Sciatic nerve (tissue), 2 donors: ENCODE data around the gene CCDC146. TPM values are rescaled to one million over a fixed set of nuclear protein-coding genes. Genes with fewer than 3 reads are reported as not detected.
A peak's percentile ranks its signal among the peaks of the same experiment; 100 is the strongest.
"Not testable (repeated sequence)": the region's sequence is repeated elsewhere in the genome, so short reads cannot be mapped to it uniquely, and the experiment has no call there.

Experiments used
- ATAC-seq: fragments of 200-7000 bp; cut with Tn5 transposase; one replicate; pipeline ENCODE4 v1.9.1; 2020; ENCODE audit warnings: mild to moderate bottlenecking, moderate library complexity
- DNase-seq: peaks from one replicate; pipeline ENCODE4 v3.0.0-alpha.2; 2020; ENCODE audit warnings: low spot score
- intact Hi-C: fragments of 100-400 bp; cut with DNase I; formaldehyde crosslinking; loops from one replicate; pipeline ENCODE4 v1.14.2; 2022
- total RNA-seq: library from RNA; stranded (reverse); fragmentation: NEBNext Ultra II Directional; extraction: Animal tissue kit (Norgen Biotek cat#: 25700); gene quantifications from one replicate; pipeline ENCODE4 v1.2.1, GENCODE V29; 2021
- donor health status: DM: no; HTN: no; CAD: no.
- donor health status: DM: no; HTN: no; CAD: no.

The CCDC146 gene
- total RNA-seq, 1 donor from 2014 or later = 26.4 TPM

DNA sequence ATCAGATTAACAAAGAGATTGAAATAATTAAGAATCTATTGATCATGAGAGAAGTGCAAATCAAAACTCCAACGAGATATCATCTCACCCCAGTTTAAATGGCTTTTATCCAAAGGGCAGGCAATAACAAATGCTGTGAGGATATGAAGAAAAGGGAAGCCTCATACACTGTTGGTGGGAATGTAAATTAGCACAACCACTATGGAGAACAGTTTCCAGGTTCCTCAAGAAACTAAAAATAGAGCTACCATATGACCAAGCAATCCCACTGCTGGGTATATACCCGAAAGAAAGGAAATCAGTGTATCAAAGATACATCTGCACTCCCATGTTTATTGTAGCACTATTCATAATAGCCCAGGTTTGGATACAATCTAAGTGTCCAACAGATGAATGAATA, 63.5 kb downstream of the CCDC146 start:
- intact Hi-C loops = no loop called here
- ATAC-seq (no peak), DNase-seq (no peak)

DNA sequence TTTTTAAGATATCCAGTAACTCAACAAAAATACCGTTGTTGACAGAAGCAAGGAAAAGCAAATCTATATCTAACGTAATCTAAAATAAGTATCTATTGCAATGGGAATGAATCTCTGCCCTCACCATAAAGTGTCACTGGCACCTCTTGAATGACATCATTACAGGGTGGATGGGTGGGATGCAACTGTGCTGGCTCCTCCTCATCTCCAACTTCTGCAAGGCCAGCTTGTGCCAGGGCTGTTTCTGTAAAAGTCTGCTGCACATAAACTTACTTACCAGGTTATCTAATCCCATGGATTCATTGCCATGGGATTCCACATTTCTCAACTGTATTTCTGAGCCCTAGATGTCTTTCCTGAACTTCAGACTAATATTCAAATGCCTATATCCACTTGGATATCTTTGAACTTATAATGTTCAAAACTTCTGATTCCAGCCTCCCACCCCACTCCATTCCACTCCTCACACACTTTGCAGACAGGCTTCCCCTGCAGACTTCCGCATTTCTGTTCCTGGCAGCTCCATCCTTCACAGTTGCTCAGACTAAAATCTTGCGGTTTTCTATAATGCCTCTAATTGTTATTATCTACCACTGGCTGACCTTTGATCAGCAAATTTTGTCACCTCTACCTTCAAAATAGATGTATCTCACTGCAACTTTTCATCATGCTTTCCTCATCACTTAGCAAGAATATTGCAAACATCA, 66.5 kb downstream of the CCDC146 start:
- intact Hi-C loops = no loop called here
- DNase-seq (no peak), ATAC-seq (no peak)

DNA sequence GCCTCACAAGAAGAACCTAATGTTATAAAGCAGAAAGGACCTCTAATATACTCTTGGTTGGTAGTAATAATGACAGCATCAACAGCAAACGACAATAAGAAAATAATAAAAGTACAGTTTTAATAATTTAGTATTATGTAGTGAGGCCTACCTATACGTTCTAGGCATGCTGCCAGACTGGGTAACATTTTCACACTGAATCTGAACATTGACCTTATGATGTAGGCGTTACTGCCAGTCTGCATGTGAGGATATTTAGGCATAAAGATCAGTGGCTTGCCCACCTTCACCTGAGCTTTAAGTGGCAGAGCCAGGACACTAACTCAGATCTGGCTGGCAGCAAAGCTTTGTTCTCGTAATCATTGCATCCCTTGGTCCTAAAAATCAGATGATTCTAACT, 74.7 kb downstream of the CCDC146 start:
- ATAC-seq = no peak
- DNase-seq = no peak
- intact Hi-C loops = no loop called here

DNA sequence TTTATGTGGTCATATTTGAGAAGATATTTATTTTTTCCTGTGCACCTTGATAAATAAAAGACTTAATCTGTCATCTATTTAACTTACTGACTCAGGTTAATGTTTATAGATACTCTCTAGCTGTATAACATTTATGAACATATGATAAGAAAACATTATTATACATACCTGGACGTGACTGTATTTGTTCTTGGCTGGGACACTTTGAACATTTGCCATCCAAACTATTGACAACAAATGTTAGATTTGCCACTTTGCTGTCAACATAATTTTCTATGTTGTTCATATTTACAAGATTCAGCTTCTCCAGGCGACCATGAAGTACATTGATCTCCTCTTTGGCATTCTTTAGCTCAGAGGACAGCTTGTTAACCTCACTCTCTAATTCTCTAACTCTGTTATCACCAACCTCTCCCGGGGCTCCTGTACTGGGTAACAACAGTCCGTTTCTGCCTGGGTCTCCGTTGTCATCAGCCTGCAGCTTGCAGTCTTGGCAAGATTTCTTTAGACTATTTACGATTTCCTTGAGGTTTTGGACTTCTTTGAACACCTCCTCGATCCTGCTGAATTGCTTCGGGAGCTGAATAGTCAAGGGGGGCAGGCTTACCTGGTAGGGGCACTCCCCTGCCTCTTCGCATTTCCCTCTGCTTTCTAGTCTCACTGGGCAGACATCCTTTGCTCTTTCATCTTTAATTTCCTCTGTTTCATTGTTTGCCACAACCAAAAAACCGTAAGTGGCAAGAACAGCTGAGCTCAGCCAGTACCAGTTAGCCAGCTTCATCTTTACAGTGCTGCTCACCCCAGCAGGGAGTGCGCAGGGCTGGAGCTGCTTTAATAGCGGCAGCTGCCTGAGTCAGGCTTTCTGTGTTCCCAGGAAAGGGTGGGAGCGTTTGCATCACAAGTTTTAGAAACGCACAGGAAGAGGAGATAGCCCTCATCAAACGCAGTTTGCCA, 76.9 kb downstream of the CCDC146 start, which contains the start of gene FGL2:
TSS of gene FGL2 (minus strand) at position 807 of the 954 bp plus-strand sequence. CDS start at position 781, 26 bp downstream.
- DNase-seq (peak; percentile 76), ATAC-seq (peak; percentile 96)
- intact Hi-C loops = no loop called here

DNA sequence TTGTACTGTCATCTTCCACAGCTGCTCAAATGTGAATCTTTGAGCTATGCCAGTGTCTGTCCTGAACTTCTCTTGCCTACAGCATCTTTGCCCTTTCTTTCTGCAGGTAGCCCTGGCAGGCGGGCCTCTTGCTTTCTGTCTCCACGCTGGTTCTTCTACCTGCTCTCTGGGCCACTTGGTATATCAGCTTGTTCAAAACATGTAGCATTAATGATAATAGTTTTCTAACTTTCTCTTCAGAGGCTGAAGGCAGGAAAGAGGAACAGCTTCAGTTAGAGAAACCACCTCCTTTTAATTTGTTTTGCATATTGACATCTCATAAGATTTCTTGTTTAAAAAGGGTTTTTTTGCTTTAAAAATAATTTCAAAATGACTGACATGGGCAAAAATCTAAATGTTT, 78.1 kb downstream of the CCDC146 start:
- no peak for DNase-seq
- intact Hi-C loops = no loop called here
- ATAC-seq = no peak

DNA sequence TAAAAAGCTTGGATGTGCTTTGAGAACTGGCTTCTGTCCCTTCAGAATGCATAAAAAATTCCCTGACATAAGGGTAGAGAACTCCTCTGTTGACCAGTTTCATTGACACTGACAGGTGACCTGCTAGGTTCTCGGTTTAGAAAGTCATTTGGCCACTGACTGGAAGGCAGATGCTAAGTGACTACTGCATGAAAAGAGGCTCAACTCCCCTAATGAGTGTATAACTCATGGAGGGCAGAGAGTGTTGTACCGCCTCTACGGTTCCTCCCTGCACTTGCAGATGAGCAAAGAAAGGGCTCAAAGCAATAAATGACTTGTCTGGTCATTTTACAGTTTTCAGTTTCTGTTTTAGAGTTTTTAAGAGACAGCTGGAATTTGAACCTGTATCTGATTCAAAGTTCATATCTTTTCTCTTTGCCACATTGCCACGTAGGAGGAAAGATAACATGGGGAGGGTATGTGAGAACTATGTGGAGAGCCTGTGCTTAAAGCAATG, 80.1 kb downstream of the CCDC146 start:
- ATAC-seq (no peak), DNase-seq (no peak)
- intact Hi-C loops = no loop called here

DNA sequence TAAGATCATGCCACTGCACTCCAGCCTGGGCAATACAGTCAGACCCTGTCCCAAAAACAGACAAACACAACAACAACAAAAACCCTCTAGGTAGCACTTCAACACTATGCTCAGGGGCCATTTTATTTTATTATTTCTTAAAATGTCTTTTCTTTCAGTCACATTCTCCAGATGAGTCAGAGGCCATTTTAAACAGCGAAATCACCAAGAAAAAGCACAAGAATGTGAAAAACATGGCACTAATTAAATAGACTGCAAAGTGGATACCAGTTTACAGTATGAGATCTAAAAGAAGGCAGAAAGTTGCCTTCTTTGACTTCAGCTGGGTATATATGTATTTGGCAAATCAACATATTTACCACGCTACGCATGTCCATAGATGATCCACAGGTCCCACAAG, 83.3 kb downstream of the CCDC146 start:
- intact Hi-C loops = no loop called here
- ATAC-seq = no peak
- no peak for DNase-seq

DNA sequence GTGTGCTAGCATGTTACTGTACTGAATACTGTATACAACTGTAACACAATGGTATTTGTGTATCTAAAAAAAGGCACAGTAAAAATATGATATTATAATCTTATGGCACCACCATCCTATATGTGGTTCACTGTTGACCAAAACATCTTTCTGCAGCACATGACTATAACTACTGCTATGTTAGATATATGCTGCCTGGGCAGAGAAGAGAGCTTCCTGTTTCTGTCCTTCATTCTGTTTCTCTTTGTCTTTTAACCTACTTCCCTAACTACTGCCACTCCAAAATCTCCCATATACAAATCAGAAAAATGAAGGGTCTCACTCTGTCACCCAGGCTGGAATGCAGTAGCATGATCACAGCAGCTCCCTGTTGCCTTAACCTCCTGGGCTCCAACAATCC, 86.0 kb downstream of the CCDC146 start:
- DNase-seq (no peak), ATAC-seq (no peak)
- intact Hi-C loops = no loop called here

DNA sequence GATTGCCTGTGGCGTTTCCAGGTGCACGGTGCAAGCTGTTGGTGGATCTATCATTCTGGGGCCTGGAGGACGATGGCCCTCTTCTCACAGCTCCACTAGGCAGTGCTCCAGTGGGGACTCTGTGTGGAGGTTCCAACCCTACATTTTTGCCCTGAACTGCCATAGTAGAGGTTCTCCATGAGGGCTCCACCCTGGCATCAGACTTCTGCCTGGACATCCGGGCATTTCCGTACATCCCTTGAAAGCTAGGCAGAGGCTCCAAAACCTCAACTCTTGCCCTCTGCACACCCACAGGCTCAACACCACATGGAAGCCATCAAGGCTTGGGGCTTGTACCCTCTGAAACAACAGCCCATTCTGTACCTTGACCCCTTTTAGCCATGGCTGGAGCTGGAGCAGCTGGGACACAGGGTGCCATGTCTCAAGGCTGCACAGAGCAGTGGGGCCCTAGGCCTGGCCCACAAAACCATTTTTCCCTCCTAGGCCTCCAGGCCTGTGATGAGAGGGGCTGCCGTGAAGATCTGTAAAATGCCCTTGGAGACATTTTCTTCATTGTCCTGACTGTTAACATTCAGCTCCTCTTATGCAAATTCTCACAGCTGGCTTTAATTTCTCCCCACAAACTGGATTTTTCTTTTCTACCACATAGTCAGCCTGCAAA, 87.2 kb downstream of the CCDC146 start:
- intact Hi-C loops = no loop called here
- DNase-seq (no peak), ATAC-seq (no peak)

DNA sequence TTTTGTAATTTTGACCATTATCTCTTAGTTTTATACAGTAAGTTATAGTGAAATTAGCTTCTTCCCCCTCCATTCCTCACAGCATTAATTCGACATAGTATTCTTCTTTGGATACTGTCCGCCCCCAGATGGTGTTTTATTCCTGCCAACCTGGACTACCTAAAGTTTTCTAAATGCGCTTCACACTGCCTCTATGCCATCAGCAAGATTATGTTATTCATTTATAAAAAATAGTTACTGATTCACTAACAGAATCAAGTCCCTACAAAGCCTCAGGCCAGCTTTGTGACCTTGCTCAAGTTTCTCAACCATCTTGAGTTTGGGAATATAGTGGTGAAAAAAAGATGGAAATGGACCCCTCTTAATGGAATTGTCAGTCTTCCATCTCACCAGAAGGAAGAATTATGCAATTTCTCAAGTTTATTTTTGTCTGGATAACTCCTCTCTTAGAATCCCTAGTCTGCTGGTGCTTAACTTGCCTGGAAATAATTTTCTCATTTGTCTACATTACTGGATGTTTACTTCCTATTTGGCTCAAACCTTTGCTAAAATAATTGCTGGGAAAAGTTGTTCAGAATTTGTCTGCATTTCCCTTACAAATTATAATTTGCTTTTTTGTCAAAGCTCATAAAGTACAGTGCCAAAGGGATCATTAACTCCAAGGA, 93.9 kb downstream of the CCDC146 start:
- no peak for DNase-seq
- intact Hi-C loops = no loop called here
- no peak for ATAC-seq

DNA sequence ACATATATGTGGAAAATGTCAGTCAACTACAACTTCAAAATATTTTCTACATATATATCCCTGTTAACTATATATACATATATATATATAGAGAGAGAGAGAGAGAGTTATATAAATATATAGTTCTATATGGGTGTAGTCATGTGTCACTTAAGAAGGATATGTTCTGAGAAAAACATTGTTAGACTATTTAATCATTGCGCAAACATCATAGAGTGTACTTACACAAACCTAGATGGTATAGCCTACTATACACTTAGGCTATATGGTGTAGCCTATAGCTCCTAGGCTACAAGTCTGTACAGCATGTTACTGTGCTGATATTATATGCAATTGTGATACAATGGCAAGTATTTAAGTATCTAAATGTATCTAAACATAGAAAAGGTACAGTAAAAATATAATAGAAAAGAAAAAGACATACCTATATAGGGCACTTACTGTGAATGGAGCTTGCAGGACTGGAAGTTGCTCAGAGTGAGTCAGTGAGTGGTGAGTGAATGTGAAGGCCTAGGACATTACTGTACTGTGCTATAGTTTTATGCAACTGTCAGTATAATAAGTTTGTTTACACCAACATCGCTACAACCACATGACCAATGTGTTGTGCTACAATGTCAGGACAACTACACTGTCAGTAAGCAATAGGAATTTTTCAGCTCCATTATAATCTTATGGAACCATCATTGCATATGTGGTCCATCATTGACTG, 95.2 kb downstream of the CCDC146 start:
- ATAC-seq = no peak
- no peak for DNase-seq
- intact Hi-C loops = no loop called here

DNA sequence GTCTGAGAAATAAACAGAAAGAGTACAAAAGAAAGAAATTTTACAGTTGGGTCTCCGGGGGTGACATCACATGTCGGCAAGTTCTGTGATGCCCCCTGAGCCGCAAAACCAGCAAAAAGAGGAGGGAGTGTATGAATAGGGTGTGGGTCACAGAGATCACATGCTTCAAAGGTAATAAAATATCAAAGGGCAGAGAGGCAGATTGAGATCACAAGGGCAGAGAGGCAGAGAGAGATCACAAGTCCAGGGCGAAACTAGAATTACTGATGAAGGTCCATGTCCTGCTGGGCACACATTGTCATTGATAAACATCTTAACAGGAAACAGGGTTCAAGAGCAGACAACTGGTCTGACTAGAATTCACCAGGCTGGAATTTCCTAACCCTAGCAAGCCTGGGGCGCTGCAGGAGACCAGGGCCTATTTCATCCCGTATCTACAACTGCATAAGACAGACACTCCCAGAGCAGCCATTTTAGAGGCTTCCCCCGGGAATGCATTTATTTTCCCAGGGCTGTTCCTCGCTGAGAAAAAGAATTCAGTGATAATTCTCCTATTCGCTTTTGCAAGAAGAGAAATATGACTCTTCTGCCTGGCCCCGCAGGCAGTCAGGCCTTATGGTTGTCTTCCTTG, 97.4 kb downstream of the CCDC146 start:
- ATAC-seq, intact Hi-C loops, DNase-seq: not testable (repeated sequence)

DNA sequence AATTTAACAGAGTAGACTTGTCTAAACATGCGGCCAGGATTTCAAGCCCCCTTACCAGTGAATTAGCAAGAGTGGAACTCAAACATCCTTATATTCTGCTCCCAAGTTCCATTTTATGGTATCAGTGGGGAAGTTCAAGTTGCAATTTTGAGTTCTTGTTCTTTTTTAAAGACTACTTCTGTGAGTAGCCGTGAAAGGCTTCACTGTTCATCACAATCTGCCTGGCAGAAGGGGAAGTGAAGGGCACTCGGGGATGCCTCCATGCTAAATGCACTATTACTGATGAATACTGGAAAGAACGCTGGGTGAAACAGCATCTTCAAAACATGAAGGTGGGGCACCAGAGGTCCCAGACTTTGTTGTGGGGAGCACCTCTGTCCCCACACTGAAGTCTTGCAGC, 99.7 kb downstream of the CCDC146 start:
- intact Hi-C loops = no loop called here
- ATAC-seq (peak; percentile 65), DNase-seq (no peak)

DNA sequence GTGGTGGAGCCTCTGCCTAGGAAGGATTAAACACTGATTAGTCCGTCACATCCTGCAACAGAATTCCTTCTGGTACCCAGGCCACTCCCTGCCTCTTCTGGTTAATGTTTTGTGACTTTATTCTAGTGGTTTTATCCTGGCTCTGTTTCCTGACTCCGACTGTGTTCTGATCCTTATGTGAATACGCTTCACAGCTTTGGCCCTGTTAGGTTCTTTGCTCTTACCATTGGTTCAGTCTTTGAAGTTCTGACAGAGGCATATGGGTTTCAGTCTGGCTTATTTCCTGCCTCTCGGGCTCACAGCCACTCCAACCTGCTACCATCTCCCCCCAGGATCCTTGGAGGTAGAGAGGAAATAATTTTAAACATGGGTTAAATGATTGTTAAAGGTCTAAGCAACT, 100.4 kb downstream of the CCDC146 start:
- ATAC-seq (no peak), DNase-seq (no peak)
- intact Hi-C loops = no loop called here

DNA sequence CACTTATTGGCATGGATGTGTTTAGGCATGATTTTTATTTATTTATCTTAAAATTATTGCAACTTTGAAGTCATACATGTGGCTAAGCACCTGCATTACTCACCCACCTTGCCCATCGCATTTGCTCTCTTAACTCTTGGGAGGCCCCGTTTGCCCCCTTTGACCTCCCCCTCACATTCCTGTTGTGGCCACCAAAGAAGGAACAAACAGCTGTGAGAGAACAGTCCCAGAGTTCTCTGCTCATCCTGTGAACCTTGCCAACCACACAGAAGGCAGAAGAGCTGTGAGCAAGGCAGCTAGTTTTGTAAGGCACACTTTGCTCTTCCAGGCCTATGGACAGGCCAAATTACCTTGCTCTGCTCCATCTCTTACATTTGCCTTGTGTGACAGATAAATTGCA, 100.8 kb downstream of the CCDC146 start:
- intact Hi-C loops = no loop called here
- DNase-seq = no peak
- ATAC-seq = peak; percentile 51

DNA sequence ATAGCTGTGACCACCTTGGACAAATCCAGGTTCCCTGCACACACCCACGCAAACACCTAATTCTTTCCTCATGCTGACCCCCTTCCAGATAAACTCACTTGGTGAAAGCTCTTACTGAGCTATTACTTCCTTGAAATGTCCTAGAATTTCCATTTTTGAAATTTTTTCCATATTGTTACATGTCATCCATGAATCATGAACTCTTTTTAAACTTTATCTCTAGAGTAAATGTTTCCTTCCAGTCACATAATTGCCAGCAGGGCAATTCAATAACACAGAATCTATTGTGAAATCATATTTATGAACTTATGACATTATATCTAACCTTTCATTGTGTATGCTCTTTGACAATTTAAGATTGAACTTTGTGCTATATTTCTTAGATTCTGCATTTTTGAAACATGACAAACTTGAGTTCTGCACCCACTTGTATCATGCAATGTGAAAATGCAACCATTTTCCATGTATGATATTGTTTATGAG, 104.0 kb downstream of the CCDC146 start:
- ATAC-seq (no peak), DNase-seq (no peak)
- intact Hi-C loops = no loop called here

DNA sequence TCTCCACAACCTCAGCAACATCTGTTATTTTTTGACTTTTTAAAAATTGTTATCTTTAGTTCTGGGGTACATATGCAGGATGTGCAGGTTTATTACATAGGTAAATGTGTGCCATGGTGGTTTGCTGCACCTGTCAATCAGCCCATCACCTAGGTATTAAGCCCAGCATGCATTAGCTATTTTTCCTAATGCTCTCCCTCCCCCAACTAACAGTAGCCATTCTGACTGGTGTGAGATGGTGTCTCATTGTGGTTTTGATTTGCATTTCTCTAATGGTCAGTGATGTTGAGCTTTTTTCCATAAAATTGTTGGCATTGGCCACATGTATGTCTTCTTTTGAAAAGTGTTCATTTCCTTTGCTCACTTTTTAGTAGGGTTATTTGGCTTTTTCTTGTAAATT, 106.4 kb downstream of the CCDC146 start:
- ATAC-seq = not testable (repeated sequence)

DNA sequence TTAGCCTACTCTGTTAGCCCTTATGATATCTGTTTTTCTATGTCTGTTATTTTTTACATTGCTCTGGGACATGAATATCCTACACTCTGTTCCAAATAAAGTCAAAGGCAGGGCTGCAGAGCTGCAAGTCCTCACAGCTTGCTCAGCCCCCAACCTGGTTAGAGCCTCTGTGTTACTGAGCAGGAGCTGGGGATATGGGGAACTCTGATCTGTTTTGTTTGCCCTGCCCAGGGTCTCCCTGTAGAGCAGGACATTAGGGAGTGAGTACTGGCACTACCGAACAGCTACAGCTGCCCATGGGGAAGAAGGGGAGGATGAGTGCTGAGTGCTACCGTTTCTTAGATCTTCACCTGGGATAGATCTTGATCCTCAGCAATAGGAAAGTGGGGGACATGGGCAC, 110.1 kb downstream of the CCDC146 start:
- no peak for ATAC-seq
- no peak for DNase-seq
- intact Hi-C loops = no loop called here

More for the DNA sequence above, 106.4 kb downstream of the CCDC146 start:
- intact Hi-C loops, DNase-seq: not testable (repeated sequence)
